Motor neuron (in vitro differentiated cells): ENCODE measurements around the gene SLC25A22. TPM values are rescaled to one million over a fixed set of nuclear protein-coding genes. Genes with fewer than 3 reads are reported as not detected.

Experiments
- ATAC-seq, 8 experiments: fragments of 200-7000 bp; cut with Tn5 transposase; replicated peaks in 6 of 8; 2 replicates each; pipeline ENCODE4 v1.8.0; 2021; ENCODE audit warnings: mild to moderate bottlenecking in 8 of 8, moderate library complexity in 8 of 8
- H3K27ac ChIP-seq, 2 donors: fragments of 250-450 bp; sonication (Bioruptor Pico); 2 replicates each; pipeline ENCODE4 v1.9.0; 2021; ENCODE audit warnings: antibody characterized with exemption in 2 of 2, mild to moderate bottlenecking in 2 of 2, moderate library complexity in 1 of 2
- H3K4me1 ChIP-seq, 2 donors: fragments of 250-450 bp; sonication (Bioruptor Pico); replicated peaks in 1 of 2; 2 replicates each; pipeline ENCODE4 v1.6.1; 2021; ENCODE audit warnings: antibody characterized with exemption in 2 of 2, mild to moderate bottlenecking in 2 of 2, moderate library complexity in 1 of 2
- H3K4me3 ChIP-seq, 5 donors: fragments of 250-450 bp; sonication (Bioruptor Pico); 2 replicates each; pipeline ENCODE4 v1.9.0; 2021; ENCODE audit warnings: antibody characterized with exemption in 5 of 5, mild to moderate bottlenecking in 5 of 5, moderate library complexity in 4 of 5
- WGBS, 10 experiments: fragments of 450-650 bp; shearing (Covaris generic); methylation state at CpG; one replicate each; pipeline ENCODE4 v1.0.0; 2022; 5-methylcytosine and 5-hydroxymethylcytosine counted together
- in situ Hi-C, 9 experiments: fragments of 400-800 bp; cut with MboI; loops; one replicate each; pipeline ENCODE4 v1.15.0; 2021; ENCODE audit warnings: low sequenced_read_pairs in 9 of 9, low pct_unique_long_range_greater_than_20kb in 2 of 9; ENCODE audit not compliant: unreplicated experiment in 9 of 9
- total RNA-seq, 8 experiments: library from RNA; unstranded; fragments of 300-600 nt; gene quantifications; 2 replicates each; pipeline versions ENCODE4 v1.2.3 to v1.2.4, GENCODE V29; 2022

Gene SLC25A22
- total RNA-seq, 8 experiments from 2014 or later, result 21.4 to 45.6 (median 31.7) TPM

GRCh38 chr11:772429-773390, 25.4 kb downstream of the SLC25A22 start:
- 100% methylated on average over 1 of the region's 34 CpGs; no CpG with 5 or more reads in 8 of the 10 experiments for WGBS, 10 experiments

GRCh38 chr11:771617-772204, 26.4 kb downstream of the SLC25A22 start:
- Histone ChIP-seq H3K4me1 (peaks cover 11 to 12% of the 10 kb centered on the region in 2 donors), H3K4me3 (no peak overlapping the region), H3K27ac (no peak overlapping the region)
- 60 to 80% methylated on average over 1 of the region's 15 CpGs; no CpG with 5 or more reads in 8 of the 10 experiments for WGBS, 10 experiments
- in situ Hi-C loops, result loop anchor here in 1 of 9 experiments (25.0 kb wide), 1 partner anchor 209 kb away; the partner anchor contains the start of genes LMNTD2 and RASSF7
- peak in 2 of 8 experiments; percentile 3 to 6 for ATAC-seq

More at GRCh38 chr11:772429-773390, 25.4 kb downstream of the SLC25A22 start:
- no peak overlapping the region for H3K27ac ChIP-seq
- in situ Hi-C loops, result loop anchor here in 1 of 9 experiments (25.0 kb wide), 1 partner anchor 210 kb away; the partner anchor contains the start of genes LMNTD2 and RASSF7
- no peak overlapping the region for H3K4me3 ChIP-seq
- peaks cover 11 to 12% of the 10 kb centered on the region in 2 donors for H3K4me1 ChIP-seq
- ATAC-seq, result peak in 1 of 8 experiments; percentile 2

GRCh38 chr11:770642-771616, 27.2 kb downstream of the SLC25A22 start:
- ATAC-seq, result peak in 2 of 8 experiments; percentile 4 to 16
- WGBS, 10 experiments, result 80 to 100% (median 90%) methylated on average over 2 to 4 of the region's 32 CpGs; no CpG with 5 or more reads in 5 of the 10 experiments
- H3K27ac ChIP-seq, result no peak overlapping the region
- peaks cover 7 to 8% of the 10 kb centered on the region in 2 donors for H3K4me1 ChIP-seq
- no peak overlapping the region for H3K4me3 ChIP-seq
- in situ Hi-C loops, result loop anchor here in 1 of 9 experiments (25.0 kb wide), 1 partner anchor 209 kb away; the partner anchor contains the start of genes LMNTD2 and RASSF7

- no peak overlapping the region for H3K4me3 ChIP-seq
- no peak overlapping the region for H3K27ac ChIP-seq
- H3K4me1 ChIP-seq, result no peaks in the 10 kb centered on the region
- in situ Hi-C loops, result loop anchor here in 1 of 9 experiments (25.0 kb wide), 1 partner anchor 208 kb away; the partner anchor contains the start of genes LMNTD2 and RASSF7
- no peak for ATAC-seq
- WGBS, 10 experiments, result 80 to 100% (median 97%) methylated on average over 1 to 6 of the region's 23 CpGs; no CpG with 5 or more reads in 2 of the 10 experiments
Measured at GRCh38 chr11:769887-770641, 28.0 kb downstream of the SLC25A22 start.

- Histone ChIP-seq H3K4me3 (no peak overlapping the region), H3K27ac (no peak overlapping the region), H3K4me1 (no peaks in the 10 kb centered on the region)
- in situ Hi-C loops, result loop anchor here in 1 of 9 experiments (25.0 kb wide), 1 partner anchor 205 kb away; the partner anchor contains the start of genes LMNTD2 and RASSF7
- WGBS, 10 experiments, result 76 to 87% (median 83%) methylated on average over 1 to 6 of the region's 11 CpGs; no CpG with 5 or more reads in 7 of the 10 experiments
- no peak for ATAC-seq
Measured at GRCh38 chr11:767238-767637, 30.8 kb downstream of the SLC25A22 start.

GRCh38 chr11:766936-767210, 31.2 kb downstream of the SLC25A22 start:
- in situ Hi-C loops, result loop anchor here in 1 of 9 experiments (25.0 kb wide), 1 partner anchor 205 kb away; the partner anchor contains the start of genes LMNTD2 and RASSF7
- no peak overlapping the region for H3K27ac ChIP-seq
- 100% methylated on average over 1 to 2 of the region's 2 CpGs; no CpG with 5 or more reads in 8 of the 10 experiments for WGBS, 10 experiments
- no peak for ATAC-seq
- H3K4me1 ChIP-seq, result no peaks in the 10 kb centered on the region
- no peak overlapping the region for H3K4me3 ChIP-seq

GRCh38 chr11:766106-766935, 31.8 kb downstream of the SLC25A22 start:
- ATAC-seq, result no peak
- H3K27ac ChIP-seq, result no peak overlapping the region
- in situ Hi-C loops, result loop anchor here in 1 of 9 experiments (25.0 kb wide), 1 partner anchor 204 kb away; the partner anchor contains the start of genes LMNTD2 and RASSF7
- WGBS, 10 experiments, result 20 to 100% (median 82%) methylated on average over 2 to 5 of the region's 11 CpGs; no CpG with 5 or more reads in 3 of the 10 experiments
- no peaks in the 10 kb centered on the region for H3K4me1 ChIP-seq
- H3K4me3 ChIP-seq, result no peak overlapping the region

- ATAC-seq, result no peak
- H3K4me1 ChIP-seq, result no peaks in the 10 kb centered on the region
- 82 to 100% (median 100%) methylated on average over 1 to 7 of the region's 8 CpGs; no CpG with 5 or more reads in 3 of the 10 experiments for WGBS, 10 experiments
- no peak overlapping the region for H3K27ac ChIP-seq
- no peak overlapping the region for H3K4me3 ChIP-seq
- in situ Hi-C loops, result loop anchor here in 1 of 9 experiments (25.0 kb wide), 1 partner anchor 203 kb away; the partner anchor contains the start of genes LMNTD2 and RASSF7
Measured at GRCh38 chr11:765802-766091, 32.3 kb downstream of the SLC25A22 start.

GRCh38 chr11:765025-765801, 32.9 kb downstream of the SLC25A22 start:
- no peak overlapping the region for H3K4me3 ChIP-seq
- peak; percentile 8 to 68 (median 52) for ATAC-seq
- in situ Hi-C loops, result loop anchor here in 1 of 9 experiments (25.0 kb wide), 1 partner anchor 203 kb away; the partner anchor contains the start of genes LMNTD2 and RASSF7
- WGBS, 10 experiments, result 83 to 100% (median 93%) methylated on average over 1 to 12 of the region's 19 CpGs; no CpG with 5 or more reads in 6 of the 10 experiments
- no peak overlapping the region for H3K27ac ChIP-seq
- no peaks in the 10 kb centered on the region for H3K4me1 ChIP-seq

- Histone ChIP-seq H3K4me1 (no peaks in the 10 kb centered on the region), H3K27ac (no peak overlapping the region), H3K4me3 (no peak overlapping the region)
- in situ Hi-C loops, result loop anchor here in 1 of 9 experiments (25.0 kb wide), 1 partner anchor 202 kb away; the partner anchor contains the start of genes LMNTD2 and RASSF7
- 58 to 100% (median 86%) methylated on average over 1 to 7 of the region's 18 CpGs; no CpG with 5 or more reads in 2 of the 10 experiments for WGBS, 10 experiments
- ATAC-seq, result peak in 3 of 8 experiments; percentile 8 to 25 (median 23)
Measured at GRCh38 chr11:764322-765024, 33.6 kb downstream of the SLC25A22 start.
